ENCODE data around the gene ERN1.

DNA sequence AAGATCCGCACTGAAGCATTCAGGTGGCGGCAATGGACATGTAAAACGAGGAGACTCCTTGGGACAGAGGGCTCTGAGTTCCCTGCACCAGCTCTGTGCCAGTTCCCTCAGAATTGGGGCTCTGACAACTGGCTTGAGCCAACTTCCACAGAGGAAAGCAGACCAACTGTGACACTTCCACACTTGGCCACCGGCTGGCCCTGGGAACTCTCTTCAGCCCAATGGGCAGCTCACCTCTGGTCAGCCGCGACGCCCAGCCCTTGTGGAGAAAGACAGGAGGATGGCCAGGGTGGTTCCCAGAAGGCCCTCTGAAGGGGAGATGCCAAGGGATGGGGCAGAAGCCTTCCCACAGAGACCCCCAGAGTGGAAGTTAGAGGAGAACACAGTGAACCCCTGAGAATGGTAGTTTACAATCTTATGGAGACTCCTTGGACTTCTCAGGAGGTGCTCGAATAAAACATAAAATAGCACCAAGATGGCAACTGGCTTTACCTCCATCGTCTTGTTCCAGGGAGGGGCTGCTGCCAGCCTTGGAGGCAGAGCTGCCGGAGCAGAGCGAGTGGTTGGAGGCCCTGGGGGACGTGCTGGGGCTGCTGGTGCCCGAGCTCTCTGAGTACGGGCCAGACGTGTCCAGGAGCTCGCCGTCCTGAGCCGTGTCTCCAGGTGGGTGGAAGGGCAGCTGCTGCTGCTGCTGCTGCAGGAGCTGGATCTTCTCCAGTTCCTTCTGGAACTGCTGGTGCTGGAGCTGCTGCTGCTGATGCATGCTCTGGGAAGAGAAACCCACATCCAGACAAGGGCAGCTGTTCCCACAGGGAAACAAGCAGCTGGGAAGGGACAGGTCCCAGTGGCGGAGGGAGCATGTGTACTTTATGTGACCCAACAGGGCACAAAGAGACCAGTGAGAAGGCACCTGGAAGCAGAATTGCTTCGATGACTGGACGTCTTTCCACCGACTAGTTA, 74.5 kb downstream of the ERN1 start:
- TF ChIP-seq, protein P1, sequence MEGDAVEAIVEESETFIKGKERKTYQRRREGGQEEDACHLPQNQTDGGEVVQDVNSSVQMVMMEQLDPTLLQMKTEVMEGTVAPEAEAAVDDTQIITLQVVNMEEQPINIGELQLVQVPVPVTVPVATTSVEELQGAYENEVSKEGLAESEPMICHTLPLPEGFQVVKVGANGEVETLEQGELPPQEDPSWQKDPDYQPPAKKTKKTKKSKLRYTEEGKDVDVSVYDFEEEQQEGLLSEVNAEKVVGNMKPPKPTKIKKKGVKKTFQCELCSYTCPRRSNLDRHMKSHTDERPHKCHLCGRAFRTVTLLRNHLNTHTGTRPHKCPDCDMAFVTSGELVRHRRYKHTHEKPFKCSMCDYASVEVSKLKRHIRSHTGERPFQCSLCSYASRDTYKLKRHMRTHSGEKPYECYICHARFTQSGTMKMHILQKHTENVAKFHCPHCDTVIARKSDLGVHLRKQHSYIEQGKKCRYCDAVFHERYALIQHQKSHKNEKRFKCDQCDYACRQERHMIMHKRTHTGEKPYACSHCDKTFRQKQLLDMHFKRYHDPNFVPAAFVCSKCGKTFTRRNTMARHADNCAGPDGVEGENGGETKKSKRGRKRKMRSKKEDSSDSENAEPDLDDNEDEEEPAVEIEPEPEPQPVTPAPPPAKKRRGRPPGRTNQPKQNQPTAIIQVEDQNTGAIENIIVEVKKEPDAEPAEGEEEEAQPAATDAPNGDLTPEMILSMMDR (IDR thresholded peaks at IDR 0.05) = no peak
- TF ChIP-seq POLR2AphosphoS5 (IDR thresholded peaks at IDR 0.05) (no peak), POLR2A (IDR thresholded peaks at IDR 0.05) (no peak)
